IPS-18a (cell line): ENCODE results near the gene CRYBG1.
A peak's percentile ranks its signal among the peaks of the same experiment; 100 is the strongest.

Experiments
- H3K27ac ChIP-seq: one replicate; pipeline ENCODE4 v1.5.1; 2013; ENCODE audit warnings: low read length
- H3K27me3 ChIP-seq: one replicate; pipeline ENCODE4 v1.6.1; 2013; ENCODE audit warnings: mild to moderate bottlenecking, low read length; ENCODE audit not compliant: control insufficient read depth, insufficient read depth
- H3K36me3 ChIP-seq: one replicate; pipeline ENCODE4 v1.6.1; 2013; ENCODE audit warnings: low read depth, low read length; ENCODE audit not compliant: control insufficient read depth
- H3K4me1 ChIP-seq: one replicate; pipeline ENCODE4 v1.6.1; 2013; ENCODE audit warnings: low read depth, low read length; ENCODE audit not compliant: control insufficient read depth
- H3K4me3 ChIP-seq: one replicate; pipeline ENCODE4 v1.5.1; 2013; ENCODE audit warnings: low read length
- H3K9ac ChIP-seq: one replicate; pipeline ENCODE4 v1.6.1; 2013; ENCODE audit warnings: mild to moderate bottlenecking, low read length, moderate library complexity
- H3K9me3 ChIP-seq: one replicate; pipeline ENCODE4 v1.6.1; 2013; ENCODE audit warnings: low read depth, low read length; ENCODE audit not compliant: control insufficient read depth

The CRYBG1 gene, protein sequence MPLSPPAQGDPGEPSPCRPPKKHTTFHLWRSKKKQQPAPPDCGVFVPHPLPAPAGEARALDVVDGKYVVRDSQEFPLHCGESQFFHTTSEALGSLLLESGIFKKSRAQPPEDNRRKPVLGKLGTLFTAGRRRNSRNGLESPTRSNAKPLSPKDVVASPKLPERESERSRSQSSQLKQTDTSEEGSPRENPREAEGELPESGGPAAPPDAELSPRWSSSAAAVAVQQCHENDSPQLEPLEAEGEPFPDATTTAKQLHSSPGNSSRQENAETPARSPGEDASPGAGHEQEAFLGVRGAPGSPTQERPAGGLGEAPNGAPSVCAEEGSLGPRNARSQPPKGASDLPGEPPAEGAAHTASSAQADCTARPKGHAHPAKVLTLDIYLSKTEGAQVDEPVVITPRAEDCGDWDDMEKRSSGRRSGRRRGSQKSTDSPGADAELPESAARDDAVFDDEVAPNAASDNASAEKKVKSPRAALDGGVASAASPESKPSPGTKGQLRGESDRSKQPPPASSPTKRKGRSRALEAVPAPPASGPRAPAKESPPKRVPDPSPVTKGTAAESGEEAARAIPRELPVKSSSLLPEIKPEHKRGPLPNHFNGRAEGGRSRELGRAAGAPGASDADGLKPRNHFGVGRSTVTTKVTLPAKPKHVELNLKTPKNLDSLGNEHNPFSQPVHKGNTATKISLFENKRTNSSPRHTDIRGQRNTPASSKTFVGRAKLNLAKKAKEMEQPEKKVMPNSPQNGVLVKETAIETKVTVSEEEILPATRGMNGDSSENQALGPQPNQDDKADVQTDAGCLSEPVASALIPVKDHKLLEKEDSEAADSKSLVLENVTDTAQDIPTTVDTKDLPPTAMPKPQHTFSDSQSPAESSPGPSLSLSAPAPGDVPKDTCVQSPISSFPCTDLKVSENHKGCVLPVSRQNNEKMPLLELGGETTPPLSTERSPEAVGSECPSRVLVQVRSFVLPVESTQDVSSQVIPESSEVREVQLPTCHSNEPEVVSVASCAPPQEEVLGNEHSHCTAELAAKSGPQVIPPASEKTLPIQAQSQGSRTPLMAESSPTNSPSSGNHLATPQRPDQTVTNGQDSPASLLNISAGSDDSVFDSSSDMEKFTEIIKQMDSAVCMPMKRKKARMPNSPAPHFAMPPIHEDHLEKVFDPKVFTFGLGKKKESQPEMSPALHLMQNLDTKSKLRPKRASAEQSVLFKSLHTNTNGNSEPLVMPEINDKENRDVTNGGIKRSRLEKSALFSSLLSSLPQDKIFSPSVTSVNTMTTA (N-terminal part only)

DNA sequence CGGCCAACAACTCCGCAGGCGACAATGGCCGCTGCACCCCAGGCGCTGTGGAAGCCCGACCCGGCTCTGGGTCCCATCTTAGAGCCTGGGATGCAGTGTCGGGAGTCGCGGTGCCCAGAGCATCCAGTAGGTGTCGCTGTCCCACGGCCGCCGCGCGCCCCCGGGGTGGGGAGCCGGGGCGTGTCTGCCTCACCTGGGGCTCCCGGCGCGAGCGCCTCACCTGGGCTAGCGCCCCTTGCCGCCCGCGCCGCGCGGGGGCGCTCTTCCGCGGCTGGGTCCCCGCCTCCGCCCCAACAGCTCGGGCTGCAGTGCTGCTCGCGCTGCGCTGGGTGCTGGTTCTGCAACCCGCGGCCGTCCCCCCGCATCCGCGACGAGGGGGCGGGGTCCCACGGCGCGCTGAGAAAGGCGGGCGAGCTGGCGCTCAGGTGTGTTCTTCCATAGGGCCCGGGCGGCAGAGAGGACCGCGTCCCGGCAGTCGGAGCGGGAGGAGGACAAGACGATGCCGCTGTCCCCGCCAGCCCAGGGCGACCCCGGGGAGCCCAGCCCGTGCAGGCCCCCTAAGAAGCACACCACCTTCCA lies at the start of gene CRYBG1:
Gene CRYBG1, plus strand, starts transcription at position 308 of the 579 bp plus-strand sequence. Its CDS starts 192 bp downstream, at position 500.
- H3K27ac ChIP-seq = no peak within 1 kb of the TSS
- peak within 1 kb of the TSS; percentile 28 for H3K9ac ChIP-seq
- H3K4me3 ChIP-seq = peak within 1 kb of the TSS; percentile 74

DNA sequence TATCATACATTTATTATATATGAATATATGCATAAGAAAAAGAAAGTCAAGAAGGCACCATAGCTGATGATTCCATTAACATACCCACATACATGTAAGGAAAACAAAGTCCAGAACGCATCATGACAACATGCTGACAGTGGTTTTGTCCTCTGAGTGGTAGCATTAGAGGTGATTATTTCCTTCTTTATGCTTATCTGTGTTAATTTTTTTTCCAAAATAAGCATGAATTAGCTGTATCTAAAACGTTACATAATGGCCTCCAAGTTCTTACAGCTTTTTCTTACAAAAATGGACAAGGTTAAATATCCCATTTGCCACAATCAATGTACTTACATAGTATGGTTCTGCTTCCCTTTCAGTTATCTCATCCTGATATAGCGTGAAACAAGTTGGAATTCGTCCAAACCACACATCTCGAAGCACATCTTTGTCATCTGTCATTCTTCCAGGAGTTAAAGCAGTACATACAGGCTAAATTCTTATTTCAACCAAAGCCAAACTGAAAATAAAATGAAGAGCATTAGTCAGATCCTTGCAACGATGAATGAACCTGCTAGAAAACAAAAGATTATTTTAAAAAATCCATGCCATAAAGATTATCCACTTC lies 44.6 kb upstream of the CRYBG1 start:
- H3K27me3 ChIP-seq = no peaks in the 10 kb centered on the region
- H3K27ac ChIP-seq = no peak overlapping the region
- H3K4me3 ChIP-seq = no peak overlapping the region
- H3K9ac ChIP-seq = no peak overlapping the region
- no peaks in the 10 kb centered on the region for H3K9me3 ChIP-seq
- H3K4me1 ChIP-seq = no peaks in the 10 kb centered on the region
- H3K36me3 ChIP-seq = peaks cover 24% of the 10 kb centered on the region

More for the DNA sequence above, at the start of gene CRYBG1:
- peaks cover 4% of the 10 kb centered on the region for H3K4me1 ChIP-seq
- H3K36me3 ChIP-seq = no peaks in the 10 kb centered on the region
- peaks cover 21% of the 10 kb centered on the region for H3K27me3 ChIP-seq
- H3K9me3 ChIP-seq = no peaks in the 10 kb centered on the region

DNA sequence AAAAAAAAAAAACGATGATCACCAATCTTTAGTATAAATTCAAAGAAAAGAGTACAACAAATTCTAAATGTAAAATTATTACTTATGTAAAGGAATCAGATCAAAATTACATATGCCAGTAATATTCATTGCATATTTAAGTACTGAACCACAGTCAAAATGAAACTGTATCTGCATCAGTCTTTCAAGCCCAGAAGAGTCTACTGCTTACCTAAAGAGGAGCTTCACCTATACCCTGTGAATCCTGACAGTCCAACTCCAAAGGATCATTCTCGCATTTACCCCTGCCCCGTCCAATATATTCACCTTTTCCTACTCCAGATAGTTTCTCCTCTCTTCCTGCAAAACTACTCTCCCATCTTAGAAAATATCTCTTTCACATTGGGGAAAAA lies 44.1 kb upstream of the CRYBG1 start:
- H3K27ac ChIP-seq = no peak overlapping the region
- H3K27me3 ChIP-seq = no peaks in the 10 kb centered on the region
- H3K9me3 ChIP-seq = no peaks in the 10 kb centered on the region
- no peaks in the 10 kb centered on the region for H3K4me1 ChIP-seq
- H3K36me3 ChIP-seq = peaks cover 24% of the 10 kb centered on the region
- no peak overlapping the region for H3K4me3 ChIP-seq
- no peak overlapping the region for H3K9ac ChIP-seq

DNA sequence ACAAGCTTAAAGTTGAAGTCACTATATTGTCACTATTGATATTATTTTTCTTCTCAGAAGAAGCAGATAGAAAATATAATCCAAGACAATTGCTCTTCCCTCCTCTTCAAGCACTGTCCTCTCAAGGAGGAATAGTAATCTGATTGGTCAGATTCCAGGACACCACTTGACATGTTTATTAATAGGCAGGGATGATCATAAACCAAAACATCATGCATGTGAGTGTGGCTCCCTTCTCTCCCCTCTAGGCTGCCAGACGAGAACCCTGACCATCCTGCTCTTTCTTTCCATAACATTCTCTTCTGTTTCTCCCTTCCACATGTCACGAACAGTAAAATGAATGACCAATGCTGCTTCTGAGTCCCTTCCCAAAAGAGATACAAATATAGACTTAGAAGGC lies 42.5 kb upstream of the CRYBG1 start:
- H3K9me3 ChIP-seq = no peaks in the 10 kb centered on the region
- H3K27ac ChIP-seq = no peak overlapping the region
- peaks cover 24% of the 10 kb centered on the region for H3K36me3 ChIP-seq
- no peak overlapping the region for H3K9ac ChIP-seq
- H3K27me3 ChIP-seq = no peaks in the 10 kb centered on the region
- no peak overlapping the region for H3K4me3 ChIP-seq
- H3K4me1 ChIP-seq = no peaks in the 10 kb centered on the region

DNA sequence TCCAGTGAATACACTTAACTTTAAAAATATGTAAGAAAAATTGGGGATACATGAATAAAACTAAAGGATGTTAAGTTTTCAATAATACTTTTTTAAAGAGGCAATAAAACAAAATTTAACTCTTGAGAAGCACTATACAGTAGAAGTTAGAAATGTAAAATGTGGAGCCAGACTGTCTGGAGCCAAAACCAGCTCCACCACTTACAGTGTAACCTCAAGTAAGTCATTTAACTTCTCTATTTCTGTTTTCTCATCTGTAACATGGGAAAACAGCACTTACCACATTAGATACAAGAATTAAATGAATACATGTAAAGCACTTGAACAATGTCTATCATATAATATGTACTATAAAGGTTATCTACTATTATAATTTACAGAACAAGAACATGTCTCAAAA lies 41.7 kb upstream of the CRYBG1 start:
- H3K27ac ChIP-seq = no peak overlapping the region
- no peaks in the 10 kb centered on the region for H3K4me1 ChIP-seq
- no peak overlapping the region for H3K9ac ChIP-seq
- peaks cover 17% of the 10 kb centered on the region for H3K36me3 ChIP-seq
- no peak overlapping the region for H3K4me3 ChIP-seq
- H3K27me3 ChIP-seq = no peaks in the 10 kb centered on the region
- H3K9me3 ChIP-seq = no peaks in the 10 kb centered on the region

DNA sequence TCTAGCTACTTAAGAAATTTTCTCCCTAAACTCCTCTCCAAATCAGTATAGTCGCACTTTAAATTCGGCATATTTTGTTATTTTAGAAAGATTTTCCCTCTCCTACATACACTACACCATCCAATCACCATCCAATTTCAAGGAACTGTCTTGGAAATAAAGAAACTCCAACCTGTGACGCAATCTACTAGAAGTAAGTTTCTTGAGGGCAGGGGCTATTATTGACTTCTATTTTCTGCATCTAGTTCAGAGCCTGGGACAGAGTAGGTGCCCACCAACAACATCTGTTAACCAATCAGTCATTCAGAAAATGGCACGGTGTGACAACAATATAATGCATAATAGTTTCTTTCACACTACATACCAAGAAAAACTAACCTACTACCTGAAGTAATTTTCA lies 38.6 kb upstream of the CRYBG1 start:
- Histone ChIP-seq H3K4me3 (no peak overlapping the region), H3K27ac (no peak overlapping the region), H3K36me3 (no peaks in the 10 kb centered on the region), H3K27me3 (no peaks in the 10 kb centered on the region), H3K9ac (no peak overlapping the region), H3K4me1 (peaks cover 7% of the 10 kb centered on the region), H3K9me3 (no peaks in the 10 kb centered on the region)

DNA sequence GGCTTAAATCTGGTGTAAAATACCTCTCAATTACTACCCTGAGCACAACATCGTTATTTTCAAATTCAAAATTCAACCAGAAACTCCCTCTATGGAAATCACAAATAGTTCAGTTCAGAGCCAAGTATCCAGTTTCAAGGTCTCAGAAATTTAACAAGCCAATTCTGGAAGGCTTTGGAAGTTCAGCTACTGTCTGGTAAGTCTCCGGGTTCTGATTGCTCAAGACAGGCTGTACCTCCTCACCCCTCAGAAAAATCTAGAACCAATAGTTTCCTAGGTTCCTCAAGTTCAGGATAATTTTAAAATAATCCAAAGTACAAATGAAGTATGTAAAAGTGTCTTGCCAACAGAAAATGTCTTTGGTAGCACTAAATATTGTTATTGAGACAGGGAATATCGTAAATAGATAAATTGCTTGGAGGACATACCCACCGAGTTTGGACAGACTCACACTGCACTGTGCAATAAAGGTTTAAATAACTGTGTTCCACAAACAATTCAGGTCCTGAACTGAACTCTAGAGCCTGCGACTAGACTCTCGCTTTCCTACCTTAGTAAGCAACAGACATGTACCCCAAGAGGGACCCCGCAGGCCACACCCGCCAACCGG lies 35.7 kb upstream of the CRYBG1 start:
- Histone ChIP-seq H3K9ac (peak overlapping the region; percentile 78), H3K9me3 (no peaks in the 10 kb centered on the region), H3K27me3 (no peaks in the 10 kb centered on the region), H3K36me3 (no peaks in the 10 kb centered on the region), H3K4me3 (peak overlapping the region; percentile 96), H3K27ac (no peak overlapping the region), H3K4me1 (peaks cover 7% of the 10 kb centered on the region)

DNA sequence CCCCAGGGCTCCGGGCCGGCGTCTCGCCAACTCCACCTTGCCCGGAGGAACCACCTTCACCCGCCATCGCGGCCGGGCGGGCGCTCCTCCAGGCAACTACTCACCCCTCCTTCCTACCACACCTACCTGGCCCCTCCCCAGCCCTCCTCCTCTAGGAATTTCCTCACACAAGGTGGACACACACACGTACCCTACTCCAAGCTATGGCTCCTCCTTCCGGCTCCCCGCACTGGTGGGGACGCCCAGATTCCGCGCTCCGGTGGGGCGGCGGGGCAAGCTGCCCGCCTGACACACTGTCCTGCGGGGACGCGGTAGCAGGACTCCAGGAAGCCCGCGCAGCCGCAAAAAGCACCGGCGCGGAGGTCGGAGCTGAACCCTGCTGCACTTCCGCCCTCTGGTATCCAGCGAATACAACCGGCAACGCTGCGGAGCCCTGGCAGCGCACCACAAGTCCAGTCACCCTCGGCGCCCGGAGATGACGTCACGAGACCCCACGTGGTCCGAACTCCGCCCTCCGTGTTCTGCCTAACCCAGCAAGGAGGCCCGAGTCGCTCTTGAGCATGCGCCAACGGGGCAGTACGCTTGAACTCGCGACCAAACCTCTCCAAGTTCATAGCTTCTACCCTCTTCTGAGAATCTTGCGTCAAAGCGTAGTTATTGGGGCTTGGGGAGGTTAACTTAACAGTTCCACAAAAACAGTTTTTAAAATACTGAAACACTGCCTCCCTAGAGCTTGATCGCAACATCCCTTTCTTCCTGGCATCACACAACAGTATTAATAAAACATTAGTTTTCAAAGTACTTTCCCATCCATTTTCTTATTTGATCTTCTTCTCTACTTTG lies 35.0 kb upstream of the CRYBG1 start, which contains the start of gene ATG5:
Gene ATG5, minus strand, starts transcription at position 425 of the 843 bp plus-strand sequence. CDS start 9,552 bp downstream, outside the sequence.
- peak within 1 kb of the TSS; percentile 92 for H3K27ac ChIP-seq
- H3K4me1 ChIP-seq = peaks cover 7% of the 10 kb centered on the region
- peak within 1 kb of the TSS; percentile 96 for H3K4me3 ChIP-seq
- no peaks in the 10 kb centered on the region for H3K36me3 ChIP-seq
- H3K9ac ChIP-seq = peak within 1 kb of the TSS; percentile 78
- no peaks in the 10 kb centered on the region for H3K9me3 ChIP-seq
- no peaks in the 10 kb centered on the region for H3K27me3 ChIP-seq

DNA sequence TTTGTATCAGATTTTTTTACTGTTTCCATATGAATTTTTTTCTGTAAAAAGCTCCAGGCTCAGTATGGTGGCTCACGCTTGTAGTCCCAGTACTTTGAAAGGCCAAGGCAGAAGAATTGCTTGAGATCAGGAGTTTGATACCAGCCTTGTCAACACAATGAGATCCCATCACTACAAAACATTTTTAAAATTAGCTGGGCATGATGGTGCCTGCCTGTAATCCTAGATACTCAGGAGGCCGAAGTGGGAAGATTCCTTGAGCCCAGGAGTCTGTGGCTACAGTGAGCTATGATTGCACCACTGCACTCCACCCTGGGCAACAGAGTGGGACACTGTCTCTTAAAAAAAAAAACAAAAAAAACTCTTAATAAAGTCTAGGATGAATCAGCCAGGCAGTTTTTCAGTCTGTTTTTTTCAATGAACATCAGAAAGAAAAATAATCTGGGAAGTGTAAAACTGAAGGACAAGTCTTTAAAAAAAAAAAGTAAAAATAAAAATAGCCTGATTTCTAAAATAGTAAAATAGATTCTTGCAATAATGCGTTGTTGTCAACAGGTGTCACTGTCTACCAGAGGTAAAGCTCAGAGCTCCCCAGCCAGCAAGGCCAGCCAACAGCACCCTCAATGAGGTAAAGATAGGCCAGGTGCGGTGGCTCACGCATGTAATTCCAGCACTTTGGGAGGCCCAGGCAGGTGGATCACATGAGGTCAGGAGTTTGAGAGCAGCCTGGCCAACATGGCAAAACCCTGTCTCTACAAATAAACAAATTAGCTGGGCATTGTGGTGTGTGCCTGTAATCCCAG lies 25.7 kb upstream of the CRYBG1 start:
- H3K9ac ChIP-seq = no peak overlapping the region
- H3K4me3 ChIP-seq = no peak overlapping the region
- H3K9me3 ChIP-seq = no peaks in the 10 kb centered on the region
- H3K36me3 ChIP-seq = no peaks in the 10 kb centered on the region
- no peak overlapping the region for H3K27ac ChIP-seq
- H3K27me3 ChIP-seq = no peaks in the 10 kb centered on the region
- peaks cover 5% of the 10 kb centered on the region for H3K4me1 ChIP-seq
